ENCODE data around the gene ACSL6.

Gene ACSL6

DNA sequence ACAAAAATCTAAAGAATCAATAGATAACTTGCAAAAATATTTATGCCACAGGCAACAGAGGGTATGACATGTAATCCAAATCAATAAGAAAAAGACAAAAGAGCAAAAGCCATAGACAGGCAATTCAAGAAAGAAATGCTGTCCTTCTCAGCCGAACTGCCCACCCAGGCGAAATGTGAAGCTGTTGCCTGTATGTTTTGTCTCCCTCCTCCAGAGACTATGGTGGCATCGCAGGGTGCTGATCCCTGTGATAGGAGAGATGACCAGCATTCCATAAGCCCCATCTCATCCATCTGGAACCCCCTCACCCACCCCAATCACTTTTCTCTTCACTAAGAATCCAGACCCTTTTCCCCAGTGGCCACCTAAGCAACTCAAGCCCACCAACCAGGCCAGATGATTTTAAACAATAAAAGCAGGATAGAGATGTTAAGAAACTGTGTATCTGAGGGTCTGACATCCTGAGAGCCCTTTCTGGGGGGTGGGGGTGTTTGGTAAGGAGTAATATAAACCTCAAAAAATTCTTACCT is 5.3 kb upstream of the ACSL6 start:
- no peak for DNase-seq (ENCODE audit: low read depth)

DNA sequence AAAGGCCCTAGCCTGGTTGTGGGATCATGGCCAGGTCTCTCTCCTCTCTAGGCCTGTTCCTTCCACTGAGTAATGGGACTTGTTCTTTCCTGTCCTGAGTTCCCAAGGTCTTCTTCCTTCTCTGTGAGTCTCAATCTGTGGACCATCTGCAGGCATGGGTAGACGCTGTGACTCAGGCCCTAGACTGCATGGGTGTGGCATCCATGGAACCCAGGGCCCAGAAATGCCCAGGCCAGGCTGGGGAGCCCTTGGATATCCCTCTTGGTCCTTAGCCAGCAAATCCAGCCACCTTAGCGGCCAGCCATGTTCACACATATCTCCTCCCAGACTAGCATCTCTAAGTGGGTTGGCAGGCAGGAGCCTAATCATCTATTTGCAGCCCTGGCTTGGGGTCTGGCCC is 2.3 kb upstream of the ACSL6 start:
- no peak for DNase-seq (ENCODE audit: low read depth)

DNA sequence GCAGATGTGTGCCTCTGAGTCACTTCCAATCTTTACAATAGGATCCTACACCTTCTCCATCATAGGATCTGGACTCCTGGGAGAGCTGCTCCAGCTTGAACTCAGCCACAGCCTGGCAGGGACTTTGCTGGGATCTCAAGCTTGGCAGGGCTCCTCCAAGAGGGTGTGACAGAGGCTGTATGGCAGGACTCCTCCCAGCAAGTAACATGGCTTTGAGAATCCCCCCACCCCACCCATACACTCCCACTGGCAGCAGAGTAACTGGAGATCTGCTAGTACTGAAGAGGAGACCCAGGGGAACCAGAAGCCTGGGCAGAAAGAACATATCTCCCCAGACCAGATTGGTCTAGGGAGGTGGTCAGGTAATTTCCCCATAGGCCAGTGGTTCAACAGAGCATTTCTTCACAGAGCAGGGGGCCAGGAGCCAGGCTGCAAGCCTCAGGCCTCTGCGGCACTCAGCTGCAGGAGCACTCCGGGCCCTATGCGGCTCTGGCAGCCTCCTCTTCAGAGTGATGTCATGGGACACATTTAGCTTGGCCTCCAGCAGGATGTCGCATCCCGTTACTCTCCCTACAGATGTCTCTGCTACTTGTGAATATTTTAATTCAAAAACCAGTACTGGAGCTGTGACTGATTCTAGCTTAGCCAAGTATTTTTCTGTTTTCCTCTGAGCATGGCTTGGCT is 1.7 kb upstream of the ACSL6 start:
- DNase-seq (ENCODE audit: low read depth), result no peak

DNA sequence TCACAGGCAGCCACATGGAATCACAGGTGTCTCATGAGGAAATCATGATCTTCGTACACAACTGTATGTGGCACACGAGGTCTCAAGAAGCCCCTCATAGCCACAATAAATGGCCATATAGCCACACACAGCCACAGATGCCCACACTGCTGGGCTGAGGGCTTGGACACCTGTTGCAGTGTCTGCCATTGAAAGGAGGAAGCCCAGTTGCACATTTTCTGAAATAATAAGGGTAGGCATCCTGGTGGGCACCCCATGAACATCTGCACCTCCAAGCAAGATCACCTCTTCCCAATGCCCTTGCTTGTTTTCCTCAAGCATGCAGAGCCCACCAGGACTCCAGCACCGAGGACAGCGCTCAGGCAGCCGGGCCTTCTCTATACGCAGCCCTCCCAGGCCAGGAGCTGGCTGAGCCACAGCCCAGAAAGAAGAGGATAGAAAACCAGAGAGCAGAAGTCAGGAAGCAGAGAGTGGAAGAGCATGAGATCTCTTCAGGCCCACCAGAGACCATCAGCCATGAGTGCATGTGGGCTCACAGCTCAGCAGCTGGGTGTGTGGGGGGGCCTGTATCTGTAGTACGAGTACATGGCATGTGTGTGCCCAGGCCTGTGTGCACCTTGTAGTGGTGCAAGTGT is 1.0 kb upstream of the ACSL6 start:
- DNase-seq (ENCODE audit: low read depth), result no peak

DNA sequence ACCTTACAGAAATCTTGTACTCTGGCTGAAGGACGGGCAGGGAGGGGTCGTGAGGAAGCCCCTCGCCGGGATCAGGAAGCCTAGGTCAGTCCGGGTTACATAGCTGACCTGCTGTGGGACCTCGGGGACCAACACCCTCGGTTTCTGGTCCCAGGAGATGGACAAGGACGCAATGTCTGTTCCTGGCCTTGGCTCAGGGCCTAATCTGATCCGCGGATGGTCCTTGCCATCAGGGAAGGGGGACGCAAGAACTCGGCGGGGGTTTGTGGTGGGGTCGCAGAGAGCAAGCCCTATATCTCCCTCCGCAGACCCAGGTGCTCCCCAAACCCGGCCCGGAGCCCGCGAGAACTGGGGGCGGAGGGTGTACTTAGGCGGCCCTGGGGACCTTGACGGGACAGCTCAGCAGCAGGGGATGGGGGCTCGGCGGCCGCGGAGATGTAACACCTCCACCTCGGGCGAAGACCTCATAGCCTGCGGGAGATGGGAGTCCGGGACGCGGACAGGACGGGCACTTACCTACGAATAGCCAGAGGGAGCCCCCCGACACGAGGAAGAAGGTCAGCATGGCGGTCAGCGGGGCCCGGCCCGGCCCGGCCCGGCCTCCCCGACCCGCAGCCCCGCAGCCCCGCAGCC is 353 bp downstream of the ACSL6 start:
- DNase-seq (ENCODE audit: low read depth), result no peak

DNA sequence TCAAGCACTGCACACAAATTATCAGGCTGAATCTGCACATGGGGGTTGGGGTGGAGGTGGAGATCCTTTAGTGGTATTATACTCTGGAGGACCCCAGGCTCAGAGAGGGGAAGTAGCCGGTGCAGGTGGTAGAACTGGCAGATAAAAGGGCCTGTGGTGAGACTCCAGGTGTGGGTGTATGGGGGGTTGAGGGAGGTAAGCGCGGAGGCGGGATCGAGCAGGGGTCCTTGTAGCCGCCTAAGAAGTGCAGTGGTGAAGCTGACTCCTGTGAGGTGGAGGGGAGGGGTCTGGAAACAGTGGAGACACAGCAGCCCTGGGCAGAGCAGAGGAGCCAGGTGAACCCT is 841 bp downstream of the ACSL6 start:
- DNase-seq (ENCODE audit: low read depth), result no peak

DNA sequence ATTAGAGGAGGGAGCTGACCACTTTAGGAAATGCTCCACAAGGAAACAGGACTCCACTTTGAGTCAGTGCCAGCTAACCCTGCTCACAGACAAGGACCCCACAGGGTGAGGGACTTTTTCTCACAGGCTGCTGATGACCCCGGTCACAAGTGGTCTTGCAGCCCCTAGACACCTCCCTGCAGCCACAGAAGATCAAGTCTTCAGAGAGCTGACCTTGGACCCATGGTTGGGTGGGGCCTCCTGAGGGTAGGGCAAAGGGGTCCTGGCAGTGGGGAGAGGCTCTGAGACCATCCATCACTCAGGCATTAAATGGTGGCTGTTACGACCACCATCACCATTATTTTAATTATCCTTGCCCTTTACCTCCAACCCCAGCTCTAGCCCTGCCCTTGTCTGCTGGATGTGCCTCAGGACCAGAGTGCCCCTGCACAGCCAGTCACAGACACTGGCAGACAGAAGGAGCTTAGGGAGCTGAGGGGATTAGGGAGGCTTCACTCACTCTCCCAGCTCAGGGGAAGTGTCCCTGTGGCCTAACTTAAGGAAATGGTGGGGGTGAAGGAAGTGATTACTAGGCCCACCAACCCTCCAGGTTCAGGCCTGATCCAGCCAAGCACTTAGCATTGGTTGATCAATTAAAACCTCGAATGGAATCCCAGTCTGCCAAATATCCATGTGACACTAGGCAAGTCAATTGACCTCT is 1.6 kb downstream of the ACSL6 start:
- DNase-seq (ENCODE audit: low read depth), result no peak

DNA sequence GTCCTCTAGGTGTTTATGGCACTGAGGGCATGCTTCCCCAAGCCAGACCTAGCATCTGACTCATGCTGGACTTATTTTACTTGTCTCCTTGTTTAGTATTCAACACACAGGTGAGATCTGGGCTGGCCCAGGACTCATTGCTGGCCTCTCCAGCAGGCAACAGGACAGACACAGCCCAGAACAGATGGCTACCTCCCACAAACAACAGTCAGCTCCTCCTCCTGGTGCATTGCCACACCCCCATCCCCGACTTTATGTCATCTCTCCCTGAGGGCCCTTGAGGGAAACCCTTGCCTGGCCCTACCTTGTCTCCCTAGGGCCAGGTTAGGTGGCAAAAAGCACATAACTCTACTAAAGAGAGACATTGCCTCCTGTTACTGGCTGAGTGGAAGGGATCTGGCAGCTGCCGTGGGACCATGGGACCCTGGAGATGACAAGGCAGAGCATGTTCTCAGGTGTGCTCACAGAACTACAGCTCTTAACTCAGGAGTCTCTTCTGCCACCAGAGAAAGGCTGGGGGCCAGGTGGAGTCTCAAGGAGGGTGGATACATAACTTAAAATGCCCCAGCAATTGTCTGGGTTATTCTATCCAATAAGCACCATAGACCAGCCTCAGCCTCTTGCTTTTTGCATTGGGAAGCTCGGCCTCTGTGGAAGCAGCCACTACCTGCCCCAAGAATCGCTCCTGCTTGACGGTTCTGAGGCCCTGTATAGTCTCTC is 2.3 kb downstream of the ACSL6 start:
- no peak for DNase-seq (ENCODE audit: low read depth)

DNA sequence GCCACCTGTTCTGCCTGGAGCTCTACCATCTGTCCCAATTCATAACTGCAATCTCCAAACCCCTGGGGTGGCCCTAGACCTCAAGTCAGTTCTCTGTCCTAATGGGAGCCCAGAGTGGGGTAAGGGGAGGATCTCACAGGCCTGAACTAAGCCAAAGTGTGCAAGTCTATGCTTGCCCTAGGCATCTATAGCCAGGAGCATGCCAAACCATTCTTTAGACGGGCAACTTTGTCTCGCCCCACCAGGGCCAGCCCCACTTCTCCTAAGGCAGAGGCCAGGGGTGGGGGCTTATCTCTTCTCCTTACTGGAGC is 3.3 kb downstream of the ACSL6 start:
- no peak for DNase-seq (ENCODE audit: low read depth)

DNA sequence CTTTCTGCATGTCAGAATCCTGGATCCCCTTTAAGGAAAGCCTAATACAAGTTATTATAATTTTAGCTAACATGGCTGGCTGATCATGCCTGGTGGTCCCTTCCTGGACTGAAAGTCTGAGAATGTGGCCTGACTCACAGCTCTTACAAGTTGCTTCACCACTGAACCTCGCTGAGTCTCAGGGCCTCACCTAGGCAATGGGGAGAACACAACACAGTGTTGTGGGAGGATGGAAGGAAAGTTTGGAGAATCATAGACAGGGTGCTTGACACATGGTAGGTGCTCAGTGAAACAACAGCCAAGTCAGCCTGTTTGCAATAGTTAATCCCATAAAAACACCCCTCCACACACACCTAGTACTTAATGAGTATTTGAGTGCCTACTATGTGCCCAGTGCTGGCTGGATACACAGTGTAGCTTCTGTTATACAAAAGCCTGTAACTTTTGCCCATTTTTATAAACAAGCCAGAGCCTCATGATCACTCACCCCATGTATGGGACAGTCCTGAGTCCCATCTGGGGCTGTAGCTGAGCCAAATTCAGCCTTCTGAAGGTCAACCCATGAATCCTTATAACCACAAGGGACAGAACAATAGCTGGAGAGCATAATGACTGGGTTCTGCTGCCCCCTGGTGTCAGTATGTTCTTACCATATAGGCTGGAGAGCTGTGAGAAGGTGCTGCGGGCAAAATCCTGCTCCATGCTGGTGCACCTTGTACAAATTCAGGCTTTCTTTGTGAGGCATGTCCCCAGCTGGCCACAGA is 3.9 kb downstream of the ACSL6 start:
- DNase-seq (ENCODE audit: low read depth), result peak; percentile 68

DNA sequence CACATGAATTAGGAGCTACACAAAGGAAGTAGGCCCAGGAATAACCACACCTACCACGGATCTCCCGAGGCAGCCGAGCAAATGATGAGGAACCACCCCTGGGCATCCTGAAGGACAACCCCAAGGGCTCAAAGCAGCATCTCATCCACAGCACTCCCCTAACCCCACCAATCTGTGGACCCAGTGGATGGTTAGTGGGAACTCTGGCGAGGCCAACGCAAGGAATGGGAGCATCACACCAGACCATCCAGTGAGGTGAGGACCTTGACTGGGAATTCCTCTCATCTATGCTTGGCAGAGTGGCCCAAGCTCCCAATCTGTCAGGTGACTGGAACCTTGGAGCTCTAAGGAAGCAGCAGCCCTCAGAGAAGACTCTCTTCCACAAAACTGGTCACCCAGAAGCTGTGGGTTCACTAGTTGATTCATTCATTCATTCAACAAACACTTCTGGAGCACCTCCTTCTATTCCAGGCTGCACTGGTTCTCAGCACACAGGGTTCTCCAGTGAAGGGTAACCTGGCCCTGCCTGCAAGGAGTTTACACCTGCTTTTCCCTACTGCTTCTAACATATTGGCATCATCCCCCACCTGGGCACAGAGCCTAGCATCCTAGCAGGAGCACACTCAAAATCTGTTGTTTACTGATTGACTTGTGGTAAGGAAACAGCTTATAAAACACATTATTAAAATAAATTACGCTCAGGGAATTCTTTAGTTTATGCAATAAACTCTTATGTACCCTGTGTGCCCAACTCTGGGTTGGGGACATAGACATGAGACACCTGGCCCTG is 4.9 kb downstream of the ACSL6 start:
- DNase-seq (ENCODE audit: low read depth), result no peak

DNA sequence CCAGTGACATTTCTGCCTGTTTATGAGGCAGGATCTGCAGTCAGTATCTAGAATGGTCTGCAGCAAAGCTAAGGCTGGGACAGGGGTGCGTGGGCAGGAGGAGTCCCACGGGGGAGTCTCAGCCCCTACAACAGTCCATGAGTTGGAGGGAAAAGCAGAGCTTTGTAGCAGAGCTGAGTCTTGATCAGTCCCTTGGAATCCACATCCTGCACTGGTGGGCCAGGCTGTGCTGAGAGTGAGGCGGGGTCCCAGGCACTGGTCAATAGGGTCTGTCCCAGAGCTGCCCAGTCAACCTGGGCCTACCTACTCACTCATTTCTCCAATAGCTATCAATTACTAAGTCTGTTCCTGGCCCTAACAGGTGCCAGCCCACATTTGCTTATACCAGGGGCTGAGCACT is 5.9 kb downstream of the ACSL6 start:
- no peak for DNase-seq (ENCODE audit: low read depth)

DNA sequence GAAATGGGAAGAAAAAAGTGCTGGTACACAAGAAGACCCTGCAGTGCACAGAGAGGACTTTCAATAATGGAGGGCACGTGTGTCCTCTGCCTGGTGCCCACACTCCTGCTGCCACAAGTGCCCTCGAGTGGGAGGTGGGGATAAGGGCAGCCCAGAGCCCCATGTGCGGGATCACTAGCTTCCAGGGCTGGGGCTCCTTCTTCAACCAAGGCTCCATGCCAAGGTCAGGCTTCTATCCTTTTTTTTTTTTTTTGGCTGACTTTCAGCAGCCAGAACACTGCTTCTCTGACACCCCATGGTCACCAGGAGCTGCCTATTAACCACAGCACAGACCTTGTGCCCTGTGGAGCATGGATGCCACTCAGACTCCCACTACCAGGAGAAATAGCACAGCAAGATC is 7.5 kb downstream of the ACSL6 start:
- DNase-seq (ENCODE audit: low read depth), result no peak

DNA sequence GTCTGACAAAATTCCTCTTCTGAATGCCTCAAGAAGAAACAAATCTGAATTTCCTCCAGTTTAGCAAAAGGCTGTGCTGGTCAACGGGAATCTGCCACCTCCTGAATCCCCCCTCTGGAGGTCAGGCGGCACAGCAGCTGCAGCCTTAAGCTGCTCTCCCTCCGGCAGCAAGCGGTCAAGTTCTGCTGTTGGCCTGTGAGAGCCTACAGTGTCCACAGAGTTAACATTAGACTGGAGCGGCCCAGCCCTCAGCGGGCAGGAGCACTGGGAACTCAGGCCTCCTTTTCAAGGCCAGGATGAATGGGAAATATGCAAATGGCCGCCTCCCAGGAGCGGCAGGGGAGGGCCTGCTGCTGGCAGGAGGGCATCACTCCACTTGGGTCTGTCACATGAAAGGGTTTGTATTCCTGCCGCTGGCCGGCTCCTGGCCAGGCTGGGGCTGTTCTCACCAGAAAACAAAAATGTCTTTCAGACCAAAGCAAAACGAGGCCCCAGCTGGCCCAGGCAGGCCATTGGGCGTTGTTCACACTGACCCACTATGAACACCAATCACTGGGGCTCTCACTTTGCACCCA is 8.2 kb downstream of the ACSL6 start:
- DNase-seq (ENCODE audit: low read depth), result no peak

DNA sequence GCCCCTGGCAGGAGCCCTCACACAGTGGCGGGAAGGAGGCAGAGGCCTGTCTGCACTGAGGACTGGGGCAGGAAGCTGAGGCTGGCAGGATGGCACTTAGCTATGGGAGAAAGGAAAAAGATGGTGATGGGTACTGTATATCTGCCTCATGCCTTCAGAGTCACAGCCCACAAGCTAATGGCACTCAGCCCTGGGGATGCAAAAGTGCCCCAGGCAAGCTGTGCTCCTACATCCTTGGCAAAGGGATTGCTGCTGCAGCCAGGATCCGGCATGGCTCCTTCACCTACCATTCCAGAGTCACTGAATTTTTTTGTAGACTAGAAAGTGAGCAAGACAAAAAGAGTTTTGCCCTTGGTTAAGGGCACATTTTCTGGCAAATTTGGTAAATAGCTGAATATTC is 8.7 kb downstream of the ACSL6 start:
- no peak for DNase-seq (ENCODE audit: low read depth)

DNA sequence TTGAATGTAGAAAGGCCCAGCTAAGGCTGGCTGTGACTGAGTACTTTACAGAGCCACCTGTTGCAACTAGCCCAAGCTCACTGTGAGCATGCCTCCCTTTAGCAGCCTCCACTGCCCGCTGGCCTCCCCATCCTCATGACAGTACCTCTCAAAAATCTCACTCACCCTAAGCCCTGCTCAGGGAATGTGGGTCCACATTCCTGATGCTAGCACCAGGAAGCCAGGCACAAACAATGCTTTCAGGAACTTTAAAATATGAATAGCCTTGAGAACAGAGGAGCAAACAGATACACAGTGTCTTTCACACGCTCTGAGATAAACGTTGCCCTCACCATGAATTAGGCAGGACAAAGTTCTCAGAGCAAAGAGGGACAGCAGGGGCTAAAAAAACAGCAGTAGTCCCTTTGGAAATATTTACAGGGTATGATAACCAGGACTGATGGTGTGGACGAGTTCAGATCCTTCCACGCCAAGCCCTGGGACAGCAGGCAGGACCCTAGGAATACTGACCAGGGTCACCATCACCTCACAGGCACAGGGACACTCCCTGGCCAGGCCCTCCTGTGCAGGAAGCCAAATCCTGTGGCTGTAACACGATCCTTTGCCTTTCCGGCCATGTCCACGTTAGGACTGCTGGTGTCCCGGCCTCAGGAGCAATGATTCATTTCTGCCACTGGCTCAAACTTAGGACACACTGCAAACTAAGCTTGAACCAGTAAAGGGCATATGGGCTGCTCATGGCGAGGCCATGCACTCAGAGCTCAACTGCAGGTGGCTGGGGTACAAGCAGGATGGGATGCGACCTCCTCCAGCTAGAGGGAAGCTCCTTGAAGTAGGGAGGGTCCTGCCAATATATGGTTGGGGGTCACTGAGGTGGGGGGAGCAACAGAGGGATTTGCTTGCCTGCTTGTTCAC is 9.6 kb downstream of the ACSL6 start:
- no peak for DNase-seq (ENCODE audit: low read depth)

DNA sequence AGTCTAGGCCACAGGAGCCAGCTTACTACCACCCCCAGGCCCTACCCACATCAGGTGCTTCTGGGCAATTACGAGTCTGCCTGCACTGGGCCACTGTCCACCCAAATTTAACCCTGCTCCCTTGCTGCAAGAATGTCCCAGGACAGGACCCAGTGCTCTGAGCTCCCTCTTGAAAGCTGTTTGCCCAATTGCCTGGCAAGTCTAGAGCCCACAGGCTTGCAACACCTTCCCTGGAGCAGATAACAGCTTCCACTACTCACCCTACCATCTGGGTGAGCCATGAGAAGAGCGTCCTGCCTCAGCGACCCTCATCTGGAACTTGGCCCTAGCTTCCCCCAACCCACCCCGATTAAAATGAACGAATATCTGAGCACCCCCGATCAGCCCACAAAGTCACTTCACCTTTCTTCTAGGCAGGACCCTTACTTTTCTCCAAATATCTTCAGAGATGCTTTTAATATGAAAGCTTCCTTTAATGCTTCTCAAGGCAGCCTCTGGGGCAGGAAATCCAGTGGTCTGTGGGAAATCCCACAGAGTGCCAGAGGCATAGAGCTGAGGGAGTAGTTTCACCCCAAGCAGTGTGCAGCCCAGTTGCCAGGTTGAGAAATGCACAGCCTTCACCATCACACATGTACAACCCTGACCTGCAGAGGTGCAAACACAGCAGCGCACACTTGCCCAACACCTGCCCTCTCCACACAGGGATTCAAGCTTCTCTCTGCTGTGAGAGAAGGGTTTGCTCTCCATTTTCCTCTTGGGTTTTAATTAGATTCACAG is 10.6 kb downstream of the ACSL6 start:
- peak; percentile 41 for DNase-seq (ENCODE audit: low read depth)

DNA sequence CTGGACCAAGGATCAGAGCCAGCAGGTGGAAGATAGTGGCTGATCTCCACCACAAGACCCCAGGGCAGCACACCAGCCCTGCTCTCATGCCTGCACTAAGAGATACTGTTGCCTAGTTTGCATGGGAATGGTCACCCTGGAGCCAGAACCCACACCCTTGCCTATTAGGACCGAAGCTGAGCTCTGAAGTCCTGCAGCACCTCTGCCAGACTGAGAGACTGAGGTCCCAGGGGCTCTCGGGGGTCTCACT is 11.3 kb downstream of the ACSL6 start:
- DNase-seq (ENCODE audit: low read depth), result no peak
